Neural crest cell (in vitro differentiated cells): ENCODE results near the gene TAL2. TPM values are rescaled to one million over a fixed set of nuclear protein-coding genes. Genes with fewer than 3 reads are reported as not detected.
"Not testable (repeated sequence)": the region's sequence is repeated elsewhere in the genome, so short reads cannot be mapped to it uniquely, and the experiment has no call there.

Experiments used
- DNase-seq: peaks from one replicate; pipeline ENCODE4 v3.0.0; 2021; ENCODE audit warnings: low read depth, mixed read lengths, low spot score
- H3K27ac Mint-ChIP-seq: one replicate; pipeline ENCODE4 v1.8.0; 2021; ENCODE audit warnings: mild to moderate bottlenecking, mixed read lengths; ENCODE audit not compliant: unreplicated experiment
- H3K27me3 Mint-ChIP-seq: 2 replicates; pipeline ENCODE4 v1.8.0; 2021; ENCODE audit warnings: low read depth, mild to moderate bottlenecking, mixed read lengths
- H3K36me3 Mint-ChIP-seq: 2 replicates; pipeline ENCODE4 v1.8.0; 2021; ENCODE audit warnings: low read depth, mild to moderate bottlenecking, mixed read lengths
- H3K4me1 Mint-ChIP-seq: 2 replicates; pipeline ENCODE4 v1.8.0; 2021; ENCODE audit warnings: mixed read lengths
- H3K4me3 Mint-ChIP-seq: one replicate; pipeline ENCODE4 v1.8.0; 2021; ENCODE audit warnings: mild to moderate bottlenecking, mixed read lengths
- H3K9me3 Mint-ChIP-seq: 2 replicates; pipeline ENCODE4 v1.8.0; 2021; ENCODE audit warnings: mixed read lengths
- total RNA-seq: library from RNA; stranded (reverse); gene quantifications from 2 replicates; pipeline ENCODE4 v1.2.1, GENCODE V29; 2021
- TF ChIP-seq, protein P1 (sequence below): fragments of 200-600 bp; sonication (generic); conservative IDR thresholded peaks from 2 replicates; pipeline ENCODE4 v1.5.0; 2021; ENCODE audit warnings: antibody characterized with exemption, mild to moderate bottlenecking

Gene TAL2
- total RNA-seq, 1 donor from 2014 or later: 8.4 TPM

- H3K27ac Mint-ChIP-seq: no peak overlapping the region
- DNase-seq: no peak
- peaks cover 31% of the 10 kb centered on the region for H3K4me1 Mint-ChIP-seq
- H3K9me3 Mint-ChIP-seq: no peaks in the 10 kb centered on the region
- no peaks in the 10 kb centered on the region for H3K36me3 Mint-ChIP-seq
- TF ChIP-seq, protein P1, sequence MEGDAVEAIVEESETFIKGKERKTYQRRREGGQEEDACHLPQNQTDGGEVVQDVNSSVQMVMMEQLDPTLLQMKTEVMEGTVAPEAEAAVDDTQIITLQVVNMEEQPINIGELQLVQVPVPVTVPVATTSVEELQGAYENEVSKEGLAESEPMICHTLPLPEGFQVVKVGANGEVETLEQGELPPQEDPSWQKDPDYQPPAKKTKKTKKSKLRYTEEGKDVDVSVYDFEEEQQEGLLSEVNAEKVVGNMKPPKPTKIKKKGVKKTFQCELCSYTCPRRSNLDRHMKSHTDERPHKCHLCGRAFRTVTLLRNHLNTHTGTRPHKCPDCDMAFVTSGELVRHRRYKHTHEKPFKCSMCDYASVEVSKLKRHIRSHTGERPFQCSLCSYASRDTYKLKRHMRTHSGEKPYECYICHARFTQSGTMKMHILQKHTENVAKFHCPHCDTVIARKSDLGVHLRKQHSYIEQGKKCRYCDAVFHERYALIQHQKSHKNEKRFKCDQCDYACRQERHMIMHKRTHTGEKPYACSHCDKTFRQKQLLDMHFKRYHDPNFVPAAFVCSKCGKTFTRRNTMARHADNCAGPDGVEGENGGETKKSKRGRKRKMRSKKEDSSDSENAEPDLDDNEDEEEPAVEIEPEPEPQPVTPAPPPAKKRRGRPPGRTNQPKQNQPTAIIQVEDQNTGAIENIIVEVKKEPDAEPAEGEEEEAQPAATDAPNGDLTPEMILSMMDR: no peak
- H3K4me3 Mint-ChIP-seq: no peak overlapping the region
- peaks cover 14% of the 10 kb centered on the region for H3K27me3 Mint-ChIP-seq
Measured at GRCh38 chr9:105698348-105698870, 36.2 kb downstream of the TAL2 start.

DNA sequence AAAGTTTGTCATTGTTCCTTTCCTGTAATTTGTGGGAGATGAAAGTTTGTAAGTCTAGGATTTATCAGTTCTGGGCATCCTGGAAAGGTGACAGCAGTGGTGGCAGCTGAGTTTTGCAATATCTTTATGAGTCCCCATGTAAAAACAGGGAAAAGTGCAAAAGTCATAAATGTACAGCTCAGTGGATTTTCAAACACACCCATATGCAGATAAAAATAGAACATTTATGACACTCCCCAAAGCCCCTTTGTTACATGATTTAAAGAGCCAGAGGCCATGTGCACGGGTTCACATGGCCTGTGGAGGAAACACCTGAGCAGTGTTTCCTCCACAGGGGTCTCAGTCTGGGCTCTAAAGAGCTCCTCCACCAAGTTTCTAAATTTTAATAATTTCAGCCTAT, 38.4 kb downstream of the TAL2 start:
- TF ChIP-seq, protein P1: no peak
- H3K4me3 Mint-ChIP-seq: no peak overlapping the region
- peaks cover 17% of the 10 kb centered on the region for H3K4me1 Mint-ChIP-seq
- no peaks in the 10 kb centered on the region for H3K36me3 Mint-ChIP-seq
- no peaks in the 10 kb centered on the region for H3K27me3 Mint-ChIP-seq
- no peaks in the 10 kb centered on the region for H3K9me3 Mint-ChIP-seq
- DNase-seq: no peak
- no peak overlapping the region for H3K27ac Mint-ChIP-seq

DNA sequence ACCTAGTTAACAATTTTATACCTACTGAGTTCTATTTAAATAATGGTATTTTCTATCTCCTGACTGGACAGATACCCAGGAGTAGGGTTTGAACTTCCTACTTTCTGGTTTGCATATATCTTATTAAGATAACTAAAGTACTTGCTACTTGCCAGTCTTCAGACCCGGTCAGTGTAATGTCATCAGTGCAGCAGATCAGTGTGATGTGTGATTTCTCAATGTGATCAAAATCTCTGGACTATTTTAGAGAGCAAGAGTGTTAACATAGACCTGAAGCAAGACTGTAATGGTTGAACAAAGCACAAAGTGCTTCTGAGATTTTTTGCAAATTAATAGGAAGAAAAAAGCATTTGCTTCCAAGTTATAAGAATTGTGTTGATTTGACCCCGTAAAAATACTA, 38.9 kb downstream of the TAL2 start:
- no peak overlapping the region for H3K27ac Mint-ChIP-seq
- peaks cover 14% of the 10 kb centered on the region for H3K4me1 Mint-ChIP-seq
- no peak for DNase-seq
- no peak overlapping the region for H3K4me3 Mint-ChIP-seq
- no peaks in the 10 kb centered on the region for H3K27me3 Mint-ChIP-seq
- H3K36me3 Mint-ChIP-seq: peaks cover 1% of the 10 kb centered on the region
- no peaks in the 10 kb centered on the region for H3K9me3 Mint-ChIP-seq
- TF ChIP-seq, protein P1: no peak

DNA sequence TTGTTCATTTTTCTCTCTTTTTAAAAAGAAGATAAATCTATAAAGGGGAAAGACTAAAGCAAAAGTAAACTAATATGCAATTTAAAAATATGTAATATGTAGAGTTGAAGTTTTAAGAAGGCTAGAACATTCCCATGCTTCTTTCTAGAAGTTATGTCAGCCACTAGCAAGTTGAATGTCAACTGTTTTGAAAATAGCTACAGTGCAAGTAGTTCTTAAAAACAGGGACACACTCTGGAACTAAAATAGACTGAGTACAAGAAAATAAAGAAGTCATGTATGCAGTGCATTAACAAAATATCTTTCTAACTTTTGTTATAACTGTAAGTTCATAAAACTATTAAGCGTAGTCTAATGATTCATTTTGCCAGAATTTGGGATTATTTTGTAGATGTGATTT, 40.0 kb downstream of the TAL2 start:
- H3K36me3 Mint-ChIP-seq: peaks cover 2% of the 10 kb centered on the region
- H3K27ac Mint-ChIP-seq: no peak overlapping the region
- H3K27me3 Mint-ChIP-seq: no peaks in the 10 kb centered on the region
- DNase-seq: no peak
- H3K9me3 Mint-ChIP-seq: no peaks in the 10 kb centered on the region
- H3K4me3 Mint-ChIP-seq: no peak overlapping the region
- H3K4me1 Mint-ChIP-seq: peaks cover 12% of the 10 kb centered on the region
- TF ChIP-seq, protein P1: no peak

DNA sequence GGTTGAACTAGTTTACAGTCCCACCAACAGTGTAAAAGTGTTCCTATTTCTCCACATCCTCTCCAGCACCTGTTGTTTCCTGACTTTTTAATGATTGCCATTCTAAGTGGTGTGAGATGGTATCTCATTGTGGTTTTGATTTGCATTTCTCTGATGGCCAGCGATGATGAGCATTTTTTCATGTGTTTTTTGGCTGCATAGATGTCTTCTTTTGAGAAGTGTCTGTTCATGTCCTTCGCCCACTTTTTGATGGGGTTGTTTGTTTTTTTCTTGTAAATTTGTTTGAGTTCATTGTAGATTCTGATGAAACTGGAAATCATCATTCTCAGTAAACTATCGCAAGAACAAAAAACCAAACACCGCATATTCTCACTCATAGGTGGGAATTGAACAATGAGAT, 41.4 kb downstream of the TAL2 start:
- not testable (repeated sequence) for H3K4me3 Mint-ChIP-seq, H3K27me3 Mint-ChIP-seq, H3K9me3 Mint-ChIP-seq, H3K27ac Mint-ChIP-seq, DNase-seq, H3K36me3 Mint-ChIP-seq
- H3K4me1 Mint-ChIP-seq: peaks cover 12% of the 10 kb centered on the region

DNA sequence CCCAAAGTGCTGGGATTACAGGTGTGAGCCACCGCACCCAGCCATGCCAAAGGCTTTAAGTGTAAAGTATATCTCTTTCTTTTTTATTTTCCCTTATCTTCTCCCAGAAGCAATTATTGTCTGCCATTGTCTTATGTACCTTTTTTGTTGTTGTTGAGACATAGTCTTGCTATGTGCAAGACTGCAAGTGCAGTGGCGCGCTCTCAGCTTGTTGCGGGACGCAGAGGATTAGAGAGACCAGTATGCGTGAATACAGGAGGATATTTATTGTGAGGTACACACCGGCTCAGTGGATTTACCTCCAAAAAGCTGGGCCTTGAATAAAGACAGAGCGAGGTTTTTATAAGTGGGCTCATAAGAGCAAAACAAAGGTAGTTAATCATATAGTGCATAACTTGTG, 43.9 kb downstream of the TAL2 start:
- no peak for DNase-seq
- H3K4me3 Mint-ChIP-seq: no peak overlapping the region
- no peak overlapping the region for H3K27ac Mint-ChIP-seq
- peaks cover 13% of the 10 kb centered on the region for H3K36me3 Mint-ChIP-seq
- no peaks in the 10 kb centered on the region for H3K4me1 Mint-ChIP-seq
- TF ChIP-seq, protein P1: no peak
- no peaks in the 10 kb centered on the region for H3K27me3 Mint-ChIP-seq
- no peaks in the 10 kb centered on the region for H3K9me3 Mint-ChIP-seq
